PC-9 (cell line): ENCODE results near the gene B9D1. TPM values are rescaled to one million over a fixed set of nuclear protein-coding genes. Genes with fewer than 3 reads are reported as not detected.

ENCODE experiments used
- BruUV-seq: library from RNA; stranded (reverse); fragments of 400-500 nt; replicated peaks from 2 replicates; lab custom pipeline; 2021; lab: Mats Ljungman, UMichigan
- CTCF ChIA-PET: fragments of 300-600 bp; sonication (Branson Sonifier 250); formaldehyde crosslinking; loops from one replicate; lab custom pipeline; 2022; ENCODE audit warnings: antibody characterized with exemption; lab: Charles Lee
- POLR2A ChIA-PET: fragments of 300-600 bp; sonication (Branson Sonifier 250); formaldehyde crosslinking; loops from one replicate; lab custom pipeline; 2022; ENCODE audit warnings: antibody characterized with exemption; ENCODE audit not compliant: unreplicated experiment; lab: Charles Lee
- DNase-seq, 2 experiments: peaks; one replicate each; pipeline versions ENCODE4 v3.0.0 to v3.0.0-alpha.2; 2015 to 2022; ENCODE audit warnings: mixed read lengths in 1 of 2
- H2AFZ ChIP-seq: fragments of 200-600 bp; sonication (generic); 2 replicates; pipeline ENCODE4 v1.8.1; 2017; ENCODE audit warnings: antibody characterized with exemption
- H3F3A ChIP-seq: fragments of 200-600 bp; sonication (generic); 2 replicates; pipeline ENCODE4 v1.8.1; 2017; ENCODE audit warnings: antibody characterized with exemption, mild to moderate bottlenecking, low read depth; ENCODE audit not compliant: insufficient read depth
- H3K27ac ChIP-seq: fragments of 200-600 bp; sonication (generic); 2 replicates; pipeline ENCODE4 v1.6.1; 2016; ENCODE audit warnings: mixed run types
- H3K27me3 ChIP-seq: fragments of 200-600 bp; sonication (generic); 2 replicates; pipeline ENCODE4 v1.6.1; 2016; ENCODE audit warnings: low read depth, mixed run types; ENCODE audit not compliant: insufficient read depth
- H3K36me3 ChIP-seq: fragments of 200-600 bp; sonication (generic); 2 replicates; pipeline ENCODE4 v1.6.1; 2016; ENCODE audit warnings: low read depth, mixed run types
- H3K4me1 ChIP-seq: fragments of 200-600 bp; sonication (generic); replicated peaks from 2 replicates; pipeline ENCODE4 v1.6.1; 2016; ENCODE audit warnings: mixed run types; ENCODE audit not compliant: insufficient read depth
- H3K4me2 ChIP-seq: fragments of 200-600 bp; sonication (generic); 2 replicates; pipeline ENCODE4 v1.6.1; 2017; ENCODE audit warnings: mixed run types
- H3K4me3 ChIP-seq: fragments of 200-600 bp; sonication (generic); 2 replicates; pipeline ENCODE4 v1.6.1; 2016; ENCODE audit warnings: mixed run types
- H3K79me2 ChIP-seq: fragments of 200-600 bp; sonication (generic); 2 replicates; pipeline ENCODE4 v1.6.1; 2017; ENCODE audit warnings: low read depth, mixed run types
- H3K9me2 ChIP-seq: fragments of 200-600 bp; sonication (generic); 2 replicates; pipeline ENCODE4 v1.8.1; 2017; ENCODE audit warnings: mild to moderate bottlenecking; ENCODE audit not compliant: insufficient read depth
- H3K9me3 ChIP-seq: fragments of 200-600 bp; sonication (generic); 2 replicates; pipeline ENCODE4 v1.8.1; 2016; ENCODE audit warnings: low read depth; ENCODE audit not compliant: insufficient read depth
- H4K20me1 ChIP-seq: fragments of 200-600 bp; sonication (generic); 2 replicates; pipeline ENCODE4 v1.8.1; 2017; ENCODE audit not compliant: insufficient read depth
- EZH2 ChIP-seq: fragments of 200-600 bp; sonication (generic); IDR thresholded peaks from 2 replicates; pipeline ENCODE4 v1.8.0; 2017; ENCODE audit warnings: antibody characterized with exemption, low read depth
- intact Hi-C: fragments of 100-400 bp; cut with micrococcal nuclease; formaldehyde crosslinking; loops from one replicate; pipeline ENCODE4 v1.10.0; 2022; ENCODE audit not compliant: unreplicated experiment
- total RNA-seq: library from RNA; stranded (reverse); gene quantifications from 2 replicates; pipeline ENCODE4 v1.2.3, GENCODE V29; 2021
- TF ChIP-seq, protein P1 (sequence below): fragments of 200-600 bp; sonication (generic); conservative IDR thresholded peaks from 2 replicates; pipeline ENCODE4 v1.6.1; 2017; ENCODE audit warnings: mixed run types, antibody characterized with exemption, mild to moderate bottlenecking, moderate library complexity

B9D1 gene
- total RNA-seq, 1 experiment from 2014 or later: 40.2 TPM

DNA sequence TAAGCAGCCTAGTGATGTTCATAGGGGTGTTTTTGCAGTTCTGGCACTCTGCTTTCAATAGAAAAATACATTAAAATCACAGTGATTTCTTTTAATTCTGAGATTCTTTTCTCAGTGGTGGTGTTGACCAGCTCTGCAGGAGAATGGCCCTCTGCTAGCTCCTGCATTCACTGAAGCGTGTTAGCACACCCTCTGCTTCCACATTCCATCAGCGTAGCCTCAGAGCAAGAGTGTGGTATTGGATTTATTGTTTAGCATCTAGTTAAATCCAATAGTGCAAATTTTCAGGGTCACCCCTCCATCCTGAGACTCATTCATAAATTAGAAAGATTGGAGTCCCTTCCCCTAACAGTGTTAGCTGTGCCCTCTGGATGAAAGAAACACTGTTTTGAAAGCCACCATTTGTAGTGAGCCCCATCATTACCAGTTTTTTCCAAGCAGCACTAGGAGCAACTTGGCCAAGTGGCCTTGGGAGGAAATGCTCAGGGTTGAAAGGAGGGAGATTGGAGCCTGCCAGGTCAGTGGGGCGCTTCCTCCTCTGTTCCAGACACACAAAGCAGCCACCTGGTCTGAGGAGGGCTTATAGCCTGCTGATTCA is 45.7 kb downstream of the B9D1 start:
- intact Hi-C loops: no loop called here
- DNase-seq: no peak
- CTCF ChIA-PET: no interaction called here
- Histone ChIP-seq H3K4me2 (no peak overlapping the region), H3K36me3 (peaks cover 13% of the 10 kb centered on the region; the same call in 1 of the 2 replicates), H3K4me1 (no peaks in the 10 kb centered on the region), H3K27ac (no peak overlapping the region), H3K4me3 (no peak overlapping the region), H3K9me3 (no peaks in the 10 kb centered on the region), H4K20me1 (no peaks in the 10 kb centered on the region; the same call in 1 of the 2 replicates), H3K27me3 (no peaks in the 10 kb centered on the region), H3K79me2 (no peaks in the 10 kb centered on the region), H2AFZ (no peak overlapping the region), H3K9me2 (no peaks in the 10 kb centered on the region), H3F3A (no peaks in the 10 kb centered on the region; the same call in 1 of the 2 replicates)
- no peak for TF ChIP-seq EZH2
- TF ChIP-seq, protein P1, sequence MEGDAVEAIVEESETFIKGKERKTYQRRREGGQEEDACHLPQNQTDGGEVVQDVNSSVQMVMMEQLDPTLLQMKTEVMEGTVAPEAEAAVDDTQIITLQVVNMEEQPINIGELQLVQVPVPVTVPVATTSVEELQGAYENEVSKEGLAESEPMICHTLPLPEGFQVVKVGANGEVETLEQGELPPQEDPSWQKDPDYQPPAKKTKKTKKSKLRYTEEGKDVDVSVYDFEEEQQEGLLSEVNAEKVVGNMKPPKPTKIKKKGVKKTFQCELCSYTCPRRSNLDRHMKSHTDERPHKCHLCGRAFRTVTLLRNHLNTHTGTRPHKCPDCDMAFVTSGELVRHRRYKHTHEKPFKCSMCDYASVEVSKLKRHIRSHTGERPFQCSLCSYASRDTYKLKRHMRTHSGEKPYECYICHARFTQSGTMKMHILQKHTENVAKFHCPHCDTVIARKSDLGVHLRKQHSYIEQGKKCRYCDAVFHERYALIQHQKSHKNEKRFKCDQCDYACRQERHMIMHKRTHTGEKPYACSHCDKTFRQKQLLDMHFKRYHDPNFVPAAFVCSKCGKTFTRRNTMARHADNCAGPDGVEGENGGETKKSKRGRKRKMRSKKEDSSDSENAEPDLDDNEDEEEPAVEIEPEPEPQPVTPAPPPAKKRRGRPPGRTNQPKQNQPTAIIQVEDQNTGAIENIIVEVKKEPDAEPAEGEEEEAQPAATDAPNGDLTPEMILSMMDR: no peak
- BruUV-seq: no TSS peak
- POLR2A ChIA-PET: interaction anchor here (0.7 kb wide), 1 partner anchor 218 kb away, joined by 4 read pairs; no protein-coding TSS in a partner anchor

DNA sequence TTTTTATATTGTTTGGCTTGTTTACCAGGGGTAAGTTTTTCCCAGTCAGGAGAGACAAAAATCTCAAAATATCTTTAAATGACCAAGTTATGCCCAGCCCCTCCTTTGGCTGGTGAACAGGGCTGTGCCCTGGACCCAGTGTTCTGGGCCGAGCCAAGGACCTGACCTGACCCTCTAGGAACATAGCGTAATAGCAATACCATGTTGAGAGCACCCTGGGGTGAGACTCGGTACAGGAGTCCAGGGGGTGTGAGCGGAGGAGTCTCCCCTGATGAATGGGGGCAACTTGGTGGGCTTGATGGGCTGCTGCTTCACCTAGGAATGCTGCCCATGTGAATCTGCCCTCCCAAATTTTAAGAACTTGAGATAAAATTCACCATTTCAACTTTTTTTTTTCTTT is 47.4 kb downstream of the B9D1 start:
- Histone ChIP-seq H3K79me2 (no peaks in the 10 kb centered on the region), H3K27me3 (no peaks in the 10 kb centered on the region), H3K9me2 (no peaks in the 10 kb centered on the region), H3K9me3 (no peaks in the 10 kb centered on the region), H3K4me1 (0 out of 2 replicates have a peak, but pooled peaks cover 5% of the 10 kb centered on the region), H4K20me1 (no peaks in the 10 kb centered on the region; the same call in 1 of the 2 replicates), H3F3A (peaks cover 4% of the 10 kb centered on the region), H3K4me2 (no peak overlapping the region), H3K36me3 (peaks cover 19% of the 10 kb centered on the region; the same call in 1 of the 2 replicates), H3K27ac (no peak overlapping the region), H2AFZ (no peak overlapping the region), H3K4me3 (no peak overlapping the region)
- ChIA-PET POLR2A (no interaction called here), CTCF (no interaction called here)
- TF ChIP-seq, protein P1: no peak
- TF ChIP-seq EZH2: no peak
- BruUV-seq: no TSS peak
- DNase-seq: no peak
- intact Hi-C loops: no loop called here

DNA sequence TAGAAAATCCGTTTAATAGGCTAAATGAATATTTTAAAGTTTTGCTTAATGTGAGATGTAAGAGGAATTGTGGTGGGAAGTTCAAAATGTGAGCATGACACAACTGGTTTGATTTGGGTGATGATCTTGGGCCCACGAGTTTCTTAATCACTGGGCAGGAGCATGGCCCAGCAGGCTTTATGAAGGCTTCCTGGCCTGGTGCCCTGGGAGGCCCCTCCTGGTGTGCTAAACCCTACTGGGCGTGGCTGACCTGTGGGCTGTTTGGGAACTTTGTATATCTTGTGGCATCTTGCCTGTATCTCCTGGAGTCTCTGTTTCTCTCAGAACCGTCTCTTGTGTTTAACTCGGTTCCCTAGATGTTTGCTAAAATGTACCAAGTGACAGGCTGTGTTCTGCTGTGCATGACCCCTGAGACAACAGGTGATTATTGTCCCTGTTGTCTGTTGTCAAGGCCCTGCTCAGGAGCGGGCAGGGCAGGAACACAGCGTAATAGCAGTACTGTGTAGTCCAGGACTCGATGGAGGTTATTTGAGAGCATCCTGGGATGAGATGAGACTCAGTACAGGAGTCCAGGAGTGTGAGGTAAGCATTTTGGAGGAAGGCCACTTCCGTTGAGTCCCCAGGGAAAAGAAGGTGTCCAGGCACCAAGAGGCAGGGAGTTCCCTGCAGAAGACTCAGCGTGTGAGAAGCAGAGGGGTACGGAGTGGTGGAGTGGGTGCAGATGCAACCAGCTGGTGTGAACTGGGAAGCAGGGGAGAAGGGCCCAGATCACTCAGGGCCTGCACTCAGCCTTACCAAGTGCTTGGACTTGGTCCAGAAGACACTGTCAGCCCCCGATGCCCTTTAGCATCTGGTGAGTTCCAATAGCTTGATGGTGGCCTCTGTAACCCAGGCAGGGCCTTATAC is 48.5 kb downstream of the B9D1 start:
- no peaks in the 10 kb centered on the region for H3K27me3 ChIP-seq
- H3K9me3 ChIP-seq: no peaks in the 10 kb centered on the region
- TF ChIP-seq, protein P1: no peak
- no peak for TF ChIP-seq EZH2
- H3K9me2 ChIP-seq: no peaks in the 10 kb centered on the region
- DNase-seq: no peak
- H3K79me2 ChIP-seq: no peaks in the 10 kb centered on the region
- no peak overlapping the region for H2AFZ ChIP-seq
- H3F3A ChIP-seq: peaks cover 4% of the 10 kb centered on the region
- CTCF ChIA-PET: no interaction called here
- no peak overlapping the region for H3K4me2 ChIP-seq
- no peak overlapping the region for H3K4me3 ChIP-seq
- peaks cover 21% of the 10 kb centered on the region; the same call in 1 of the 2 replicates for H3K36me3 ChIP-seq
- no peak overlapping the region for H3K27ac ChIP-seq
- 0 out of 2 replicates have a peak, but pooled peaks cover 5% of the 10 kb centered on the region for H3K4me1 ChIP-seq
- intact Hi-C loops: no loop called here
- POLR2A ChIA-PET: no interaction called here
- BruUV-seq: no TSS peak
- no peaks in the 10 kb centered on the region; the same call in 1 of the 2 replicates for H4K20me1 ChIP-seq
